HG02973 (cell line): ENCODE results near the gene RWDD4.

Source experiments
- ATAC-seq: cut with Tn5 transposase; IDR thresholded peaks from one replicate; pipeline ENCODE4 v1.9.1; 2021; ENCODE audit warnings: moderate library complexity; ENCODE audit not compliant: unreplicated experiment

The RWDD4 gene

GRCh38 chr4:183602557-183603027 lies 56.4 kb downstream of the RWDD4 start:
- no peak for ATAC-seq

DNA sequence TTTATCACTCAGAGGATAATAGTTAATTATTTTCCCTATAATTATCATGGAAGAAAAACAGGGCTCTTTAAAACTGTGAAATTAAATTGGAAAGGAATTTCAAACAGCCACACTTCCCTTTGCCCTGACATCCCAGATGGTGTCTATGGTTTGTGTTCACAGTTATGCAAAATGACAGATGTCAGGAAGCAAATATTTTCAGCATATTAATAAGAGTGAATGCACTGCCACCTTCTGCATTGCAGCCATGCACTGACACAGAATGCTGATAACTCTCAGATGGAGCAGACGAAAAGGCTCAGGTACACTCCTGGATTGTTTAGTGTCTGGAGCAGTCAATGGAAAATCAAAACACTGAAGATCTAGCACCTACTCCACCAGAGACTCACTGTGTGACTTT lies 57.6 kb downstream of the RWDD4 start:
- no peak for ATAC-seq

DNA sequence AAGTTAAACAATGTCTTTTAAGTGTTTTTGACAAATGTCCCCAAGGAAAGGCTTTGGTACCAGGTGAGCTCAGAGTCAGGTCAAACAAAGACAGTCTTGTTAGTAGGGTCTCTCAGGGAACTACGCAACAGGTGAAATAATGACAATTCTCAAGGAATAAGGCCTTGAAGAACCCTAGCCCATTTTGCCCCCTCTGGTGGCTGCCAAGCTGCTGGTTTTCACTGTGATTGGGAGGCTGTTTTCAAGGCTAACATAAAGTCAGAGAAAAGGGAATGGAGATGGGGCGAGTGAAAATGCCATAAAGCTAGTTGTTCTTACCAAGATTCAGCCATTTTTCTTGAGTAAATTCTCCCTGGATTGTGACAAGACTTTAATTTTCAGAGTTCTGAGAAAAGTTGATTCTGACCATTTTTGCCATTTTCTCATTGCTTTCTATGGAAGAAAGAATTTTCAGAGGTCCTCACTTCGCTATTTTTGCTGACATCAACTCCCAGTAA lies 58.7 kb downstream of the RWDD4 start:
- ATAC-seq, result no peak

- peak; percentile 39 for ATAC-seq
Observed at GRCh38 chr4:183599690-183600089, 59.3 kb downstream of the RWDD4 start.

DNA sequence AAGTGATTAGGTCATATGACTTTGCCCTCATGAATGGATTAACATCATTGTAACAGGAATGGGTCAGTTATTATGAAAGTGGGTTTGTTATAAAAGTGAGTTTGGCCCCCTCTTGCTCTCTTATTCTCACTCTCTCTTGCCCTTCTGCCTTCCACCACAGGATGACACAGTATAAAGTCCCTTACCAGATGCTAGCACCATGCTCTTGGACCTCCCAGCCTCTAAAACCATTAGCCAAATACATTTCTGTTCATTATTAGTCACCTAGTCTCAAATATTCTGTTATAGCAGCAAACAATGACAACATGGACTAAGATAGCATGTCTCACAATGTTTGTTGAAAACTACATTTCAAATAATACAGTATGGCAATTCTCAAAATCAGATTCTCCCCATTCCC lies 59.7 kb downstream of the RWDD4 start:
- peak; percentile 49 for ATAC-seq

- no peak for ATAC-seq
Observed at GRCh38 chr4:183596067-183596757, 62.8 kb downstream of the RWDD4 start.

DNA sequence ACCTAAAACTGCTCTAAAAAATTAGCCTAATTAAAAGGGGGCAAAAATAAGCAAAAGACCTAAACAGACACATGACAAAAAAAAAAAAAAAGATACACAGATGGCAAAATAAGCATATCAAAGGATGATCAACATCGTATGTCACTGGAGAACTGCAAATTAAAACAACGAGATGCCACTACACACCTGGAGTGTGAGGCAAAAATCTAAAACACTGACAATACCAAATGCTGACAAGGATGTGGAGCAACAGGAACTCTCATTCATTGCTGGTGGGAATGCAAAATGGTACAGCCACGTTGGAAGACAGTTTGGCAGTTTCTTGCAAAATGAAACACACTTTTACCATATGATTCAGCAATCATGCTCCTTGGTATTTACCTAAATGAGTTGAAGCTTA lies 64.2 kb downstream of the RWDD4 start:
- no peak for ATAC-seq

GRCh38 chr4:183591301-183591700 lies 67.7 kb downstream of the RWDD4 start:
- no peak for ATAC-seq
